GM12872 (cell line): Measurements from ENCODE around the gene ZNF608.

Source experiments
- TF ChIP-seq, protein P1 (sequence below): IDR thresholded peaks from 3 replicates; pipeline ENCODE4 v1.5.1; 2011; ENCODE audit warnings: low read depth, mild to moderate bottlenecking, low read length, moderate library complexity; ENCODE audit not compliant: insufficient read depth

Gene ZNF608

DNA sequence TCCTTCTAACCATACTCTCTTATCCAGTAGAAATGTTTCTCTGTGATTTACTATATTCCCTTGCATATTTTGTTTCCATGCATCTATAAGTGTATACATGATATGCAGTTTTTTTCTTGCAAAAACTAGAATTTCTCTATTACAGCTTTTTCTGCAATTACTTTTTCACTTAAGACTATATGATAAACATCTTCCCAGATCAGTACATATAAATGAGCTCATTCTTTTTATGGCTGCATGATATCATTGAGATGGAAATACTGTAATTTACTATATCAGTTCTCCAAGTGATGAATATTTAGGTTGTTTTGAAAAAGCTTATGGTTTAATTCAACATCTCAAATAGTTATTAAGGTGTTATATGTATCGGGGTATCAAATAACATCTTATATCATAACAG, 18.1 kb upstream of the ZNF608 start:
- TF ChIP-seq, protein P1, sequence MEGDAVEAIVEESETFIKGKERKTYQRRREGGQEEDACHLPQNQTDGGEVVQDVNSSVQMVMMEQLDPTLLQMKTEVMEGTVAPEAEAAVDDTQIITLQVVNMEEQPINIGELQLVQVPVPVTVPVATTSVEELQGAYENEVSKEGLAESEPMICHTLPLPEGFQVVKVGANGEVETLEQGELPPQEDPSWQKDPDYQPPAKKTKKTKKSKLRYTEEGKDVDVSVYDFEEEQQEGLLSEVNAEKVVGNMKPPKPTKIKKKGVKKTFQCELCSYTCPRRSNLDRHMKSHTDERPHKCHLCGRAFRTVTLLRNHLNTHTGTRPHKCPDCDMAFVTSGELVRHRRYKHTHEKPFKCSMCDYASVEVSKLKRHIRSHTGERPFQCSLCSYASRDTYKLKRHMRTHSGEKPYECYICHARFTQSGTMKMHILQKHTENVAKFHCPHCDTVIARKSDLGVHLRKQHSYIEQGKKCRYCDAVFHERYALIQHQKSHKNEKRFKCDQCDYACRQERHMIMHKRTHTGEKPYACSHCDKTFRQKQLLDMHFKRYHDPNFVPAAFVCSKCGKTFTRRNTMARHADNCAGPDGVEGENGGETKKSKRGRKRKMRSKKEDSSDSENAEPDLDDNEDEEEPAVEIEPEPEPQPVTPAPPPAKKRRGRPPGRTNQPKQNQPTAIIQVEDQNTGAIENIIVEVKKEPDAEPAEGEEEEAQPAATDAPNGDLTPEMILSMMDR, result no peak

DNA sequence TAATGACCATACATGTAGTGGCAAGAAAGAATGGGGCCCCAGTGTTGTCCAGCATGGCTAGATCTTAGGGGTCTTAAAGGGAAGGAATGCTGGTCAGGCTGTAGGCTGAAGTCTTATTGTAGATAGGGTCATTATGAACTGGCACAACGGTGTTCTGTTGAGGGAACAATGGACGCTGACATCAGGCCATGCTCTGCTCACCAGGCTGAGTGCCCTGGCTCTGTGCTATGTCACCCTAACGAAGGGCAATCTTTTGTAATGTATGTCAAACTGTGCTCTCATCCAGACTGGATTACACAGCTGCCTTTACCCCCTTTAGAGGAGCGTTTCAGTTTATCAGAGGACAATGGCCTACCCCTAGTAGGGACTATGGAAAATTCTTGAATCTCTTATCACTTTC, 14.6 kb upstream of the ZNF608 start:
- TF ChIP-seq, protein P1, result no peak

DNA sequence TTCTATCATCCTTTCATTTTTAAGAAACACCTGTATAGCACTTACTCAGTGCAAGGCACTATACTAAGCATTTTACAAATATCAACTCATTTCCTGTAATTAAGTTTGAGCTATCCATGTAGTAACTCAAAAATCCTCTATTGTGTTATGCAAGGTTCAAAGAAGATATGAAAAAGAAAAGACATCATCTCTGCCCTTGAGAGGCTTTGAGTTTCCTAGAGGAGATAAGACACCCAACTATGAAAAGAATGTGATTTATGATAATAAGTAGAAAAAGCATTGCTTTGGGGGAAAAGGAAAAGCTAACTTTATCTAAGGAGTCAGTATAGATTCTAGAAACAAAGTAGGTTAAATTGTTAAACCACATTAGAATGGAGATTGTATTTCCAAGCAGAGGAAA, 14.2 kb upstream of the ZNF608 start:
- TF ChIP-seq, protein P1, result no peak

DNA sequence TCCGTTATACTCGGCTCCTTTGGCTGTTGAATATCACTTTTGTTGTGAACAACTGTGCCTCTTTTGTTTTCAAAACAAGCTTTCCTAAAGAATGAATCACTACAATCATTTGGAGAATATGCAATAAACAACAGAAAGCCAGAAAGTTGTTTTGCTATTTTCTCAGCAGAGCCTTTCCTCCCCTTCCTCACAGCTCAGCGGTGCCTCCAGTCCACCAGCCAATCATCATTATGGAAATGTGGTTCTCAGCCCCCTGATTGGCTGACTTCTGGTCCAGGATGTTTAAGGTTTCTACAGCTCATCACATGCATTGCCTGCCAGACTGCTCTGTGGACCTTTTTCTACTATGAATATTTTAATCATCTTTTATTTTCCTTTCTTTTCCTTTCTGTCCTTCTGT, 9.1 kb upstream of the ZNF608 start:
- TF ChIP-seq, protein P1, result no peak

DNA sequence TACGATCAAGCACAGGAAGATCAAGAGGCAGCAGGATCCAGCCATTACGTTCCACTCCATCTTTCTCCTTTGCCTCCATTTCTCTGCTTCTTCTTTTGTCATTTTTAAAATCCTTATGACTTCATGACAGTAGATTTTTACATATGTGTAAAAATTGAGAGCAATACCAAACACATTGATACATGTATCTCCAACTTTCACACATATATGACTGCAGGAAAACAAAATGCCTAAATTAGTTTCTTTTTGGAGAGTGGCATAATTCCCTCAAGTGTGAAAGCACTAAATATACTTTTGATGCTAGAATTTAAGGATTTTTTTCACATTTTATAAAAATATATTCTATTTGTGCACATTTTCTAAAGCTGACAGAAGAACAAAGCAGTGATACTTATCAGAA, 8.6 kb upstream of the ZNF608 start:
- TF ChIP-seq, protein P1, result no peak

DNA sequence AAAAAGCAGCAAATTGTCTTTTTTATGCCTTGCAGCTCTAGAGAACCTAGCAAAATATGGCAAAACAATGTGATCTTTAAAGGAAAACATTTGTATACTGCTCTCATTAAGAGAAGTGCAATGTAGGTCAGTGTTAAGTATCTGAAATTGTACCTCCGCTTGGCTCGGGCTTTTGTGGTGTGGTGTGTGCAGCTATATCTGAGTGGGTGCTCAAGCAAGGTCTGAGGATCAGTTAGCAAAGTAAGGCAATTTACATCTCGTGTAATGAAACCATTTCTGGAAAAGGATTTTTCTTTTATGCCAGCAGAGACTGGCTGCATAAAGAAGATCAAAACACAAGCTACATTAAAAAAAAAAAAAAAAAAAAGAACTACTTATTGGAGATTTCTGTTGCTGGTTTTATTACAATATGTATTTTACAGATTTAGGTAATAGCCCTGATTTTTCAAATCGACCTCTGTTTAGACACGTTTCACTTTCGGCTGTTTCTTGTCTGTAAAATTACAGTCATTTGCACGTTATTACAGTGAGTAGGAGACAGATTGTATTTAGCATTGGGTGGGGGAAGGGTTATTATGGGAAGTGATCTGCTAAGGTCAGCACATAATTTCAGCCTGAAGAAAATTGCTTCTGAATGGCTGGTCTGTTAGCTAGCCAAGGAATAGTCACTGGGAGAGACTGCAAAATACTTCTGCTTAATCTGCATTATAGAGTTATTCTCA, 7.9 kb upstream of the ZNF608 start:
- TF ChIP-seq, protein P1, result no peak

DNA sequence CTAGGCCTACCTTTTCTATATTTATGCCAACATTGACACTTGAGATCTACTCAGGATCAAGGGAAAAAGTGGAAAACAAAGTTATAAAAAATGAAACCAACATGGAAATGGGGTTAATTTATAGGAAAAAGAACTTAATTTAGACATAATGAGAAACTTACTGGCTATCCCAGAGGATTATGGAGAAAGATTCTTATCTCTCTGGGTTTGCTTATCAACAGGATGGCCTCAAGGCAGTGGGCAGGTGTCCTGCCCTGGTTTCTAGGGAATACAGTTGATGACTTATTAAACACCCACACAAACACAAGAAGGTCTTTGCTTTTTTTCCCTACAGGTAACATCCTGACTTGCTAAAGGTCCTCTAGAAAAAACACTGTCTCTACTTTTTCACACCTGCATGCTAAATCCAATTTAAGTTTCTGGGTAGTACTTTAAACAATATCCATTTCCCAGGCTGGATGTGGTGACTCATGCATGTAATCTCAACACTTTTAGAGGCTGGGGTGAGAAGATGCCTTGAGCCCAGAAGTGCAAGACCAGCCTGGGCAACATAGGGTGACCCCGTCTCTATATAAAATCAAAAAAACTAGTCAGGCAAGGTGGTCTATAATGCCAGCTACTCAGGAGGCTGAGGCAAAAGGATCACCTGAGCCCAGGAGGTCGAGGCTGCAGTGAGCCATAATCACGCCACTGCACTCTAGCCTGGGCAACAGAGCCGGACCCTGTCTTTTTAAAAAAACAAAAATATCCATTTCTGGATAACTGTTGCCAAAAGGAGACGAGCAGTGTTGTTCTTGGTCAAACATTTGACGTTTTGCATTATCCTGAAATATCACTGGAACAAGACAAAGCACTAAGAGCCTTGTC, 6.6 kb upstream of the ZNF608 start:
- TF ChIP-seq, protein P1, result no peak
